Measurements from ENCODE around the gene MR1.

MR1 gene

GRCh38 chr1:181084606-181084969 lies 50.8 kb downstream of the MR1 start:
- no peak overlapping the region for H3K27ac ChIP-seq
- TF ChIP-seq CTCF (conservative IDR thresholded peaks at IDR 0.05), result 0 out of 2 replicates have a peak, but pooled peaks have one; percentile 2

- H3K27ac ChIP-seq, result no peak overlapping the region
- TF ChIP-seq CTCF (conservative IDR thresholded peaks at IDR 0.05), result no peak
Measured at GRCh38 chr1:181086091-181086490, 52.3 kb downstream of the MR1 start.

GRCh38 chr1:181086926-181087325 lies 53.1 kb downstream of the MR1 start:
- H3K27ac ChIP-seq, result no peak overlapping the region
- TF ChIP-seq CTCF (conservative IDR thresholded peaks at IDR 0.05), result no peak

GRCh38 chr1:181087400-181087901 lies 53.7 kb downstream of the MR1 start:
- no peak for TF ChIP-seq CTCF (conservative IDR thresholded peaks at IDR 0.05)
- H3K27ac ChIP-seq, result no peak overlapping the region

GRCh38 chr1:181088079-181089016 lies 54.6 kb downstream of the MR1 start, which contains the start of gene IER5:
IER5 (plus strand) TSS chr1:181088700; CDS start chr1:181088903, 203 bp downstream.
- no peak for TF ChIP-seq CTCF (conservative IDR thresholded peaks at IDR 0.05)
- peak within 1 kb of the TSS; percentile 52 for H3K27ac ChIP-seq

- TF ChIP-seq CTCF (conservative IDR thresholded peaks at IDR 0.05), result no peak
- peak overlapping the region; percentile 52 for H3K27ac ChIP-seq
Measured at GRCh38 chr1:181089017-181089675, 55.4 kb downstream of the MR1 start.

All from VCaP (cell line).